Trophoblast cell (in vitro differentiated cells and primary cell): Measurements from ENCODE around the gene SFRP5.

Experiments
- DNase-seq, 2 donors: peaks; one replicate each; pipeline ENCODE4 v3.0.0-alpha.2; 2016
- H2AFZ ChIP-seq: 2 replicates; pipeline ENCODE4 v1.6.1; 2013; ENCODE audit warnings: low read length, moderate library complexity, mild to moderate bottlenecking; ENCODE audit not compliant: insufficient read depth, poor library complexity
- H2AK5ac ChIP-seq: 2 replicates; pipeline ENCODE4 v1.6.1; 2013; ENCODE audit warnings: mild to moderate bottlenecking, low read length
- H2BK120ac ChIP-seq: 2 replicates; pipeline ENCODE4 v1.6.1; 2013; ENCODE audit warnings: low read length, mild to moderate bottlenecking, moderate library complexity; ENCODE audit not compliant: insufficient read depth, poor library complexity
- H2BK12ac ChIP-seq: 2 replicates; pipeline ENCODE4 v1.6.1; 2013; ENCODE audit warnings: mild to moderate bottlenecking, low read length, moderate library complexity
- H2BK5ac ChIP-seq: 2 replicates; pipeline ENCODE4 v1.6.1; 2013; ENCODE audit warnings: low read length, low read depth, moderate library complexity, mild to moderate bottlenecking; ENCODE audit not compliant: poor library complexity
- H3K14ac ChIP-seq: 2 replicates; pipeline ENCODE4 v1.6.1; 2013; ENCODE audit warnings: mild to moderate bottlenecking, low read length
- H3K18ac ChIP-seq: 2 replicates; pipeline ENCODE4 v1.6.1; 2013; ENCODE audit warnings: mild to moderate bottlenecking, low read length
- H3K23ac ChIP-seq: 2 replicates; pipeline ENCODE4 v1.6.1; 2013; ENCODE audit warnings: low read length
- H3K27ac ChIP-seq: 2 replicates; pipeline ENCODE4 v1.5.1; 2013; ENCODE audit warnings: low read depth, mild to moderate bottlenecking, inconsistent platforms, low read length, moderate library complexity
- H3K27me3 ChIP-seq: 2 replicates; pipeline ENCODE4 v1.6.1; 2013; ENCODE audit warnings: inconsistent platforms, mild to moderate bottlenecking, low read length, moderate library complexity; ENCODE audit not compliant: insufficient read depth
- H3K36me3 ChIP-seq, 2 experiments: 1 replicate in 1 of 2; 2 replicates in 1 of 2; pipeline ENCODE4 v1.6.1; 2013; ENCODE audit warnings: low read length in 2 of 2, mild to moderate bottlenecking in 2 of 2, moderate library complexity in 1 of 2; ENCODE audit not compliant: insufficient read depth in 2 of 2, control insufficient read depth in 1 of 2
- H3K4ac ChIP-seq: 2 replicates; pipeline ENCODE4 v1.6.1; 2013; ENCODE audit warnings: low read depth, mild to moderate bottlenecking, low read length, moderate library complexity
- H3K4me1 ChIP-seq, 2 experiments: 1 replicate in 1 of 2; 2 replicates in 1 of 2; pipeline ENCODE4 v1.6.1; 2013; ENCODE audit warnings: low read length in 2 of 2, mild to moderate bottlenecking in 2 of 2, moderate library complexity in 1 of 2; ENCODE audit not compliant: insufficient read depth in 2 of 2, control insufficient read depth in 1 of 2
- H3K4me2 ChIP-seq: 2 replicates; pipeline ENCODE4 v1.6.1; 2013; ENCODE audit warnings: inconsistent platforms, mild to moderate bottlenecking, low read length, moderate library complexity
- H3K4me3 ChIP-seq: 2 replicates; pipeline ENCODE4 v1.5.1; 2013; ENCODE audit warnings: mild to moderate bottlenecking, low read depth, low read length, inconsistent platforms
- H3K79me1 ChIP-seq: one replicate; pipeline ENCODE4 v1.6.1; 2013; ENCODE audit warnings: low read length
- H3K79me2 ChIP-seq: 2 replicates; pipeline ENCODE4 v1.6.1; 2013; ENCODE audit warnings: low read length, mild to moderate bottlenecking; ENCODE audit not compliant: control insufficient read depth, insufficient read depth, poor library complexity
- H3K9ac ChIP-seq: 2 replicates; pipeline ENCODE4 v1.6.1; 2013; ENCODE audit warnings: mild to moderate bottlenecking, low read length
- H3K9me3 ChIP-seq: 2 replicates; pipeline ENCODE4 v1.6.1; 2013; ENCODE audit warnings: low read depth, mild to moderate bottlenecking, control low read depth, inconsistent platforms, low read length; ENCODE audit not compliant: insufficient read depth
- H4K12ac ChIP-seq: 2 replicates; pipeline ENCODE4 v1.6.1; 2013; ENCODE audit warnings: low read depth, mild to moderate bottlenecking, low read length, moderate library complexity
- H4K8ac ChIP-seq: 2 replicates; pipeline ENCODE4 v1.6.1; 2013; ENCODE audit warnings: low read depth, mild to moderate bottlenecking, low read length, moderate library complexity
- H4K91ac ChIP-seq: one replicate; pipeline ENCODE4 v1.6.1; 2013; ENCODE audit warnings: low read depth, mild to moderate bottlenecking, low read length, moderate library complexity
- WGBS: extraction: QIAGEN DNeasy Blood & Tissue Kit; methylation state at CpG from one replicate; pipeline ENCODE4 v1.1.7; 2013; ENCODE audit warnings: missing lambda C conversion rate; ENCODE audit not compliant: insufficient read length, insufficient coverage; ENCODE audit errors: extremely low coverage; 5-methylcytosine and 5-hydroxymethylcytosine counted together

Gene SFRP5

DNA sequence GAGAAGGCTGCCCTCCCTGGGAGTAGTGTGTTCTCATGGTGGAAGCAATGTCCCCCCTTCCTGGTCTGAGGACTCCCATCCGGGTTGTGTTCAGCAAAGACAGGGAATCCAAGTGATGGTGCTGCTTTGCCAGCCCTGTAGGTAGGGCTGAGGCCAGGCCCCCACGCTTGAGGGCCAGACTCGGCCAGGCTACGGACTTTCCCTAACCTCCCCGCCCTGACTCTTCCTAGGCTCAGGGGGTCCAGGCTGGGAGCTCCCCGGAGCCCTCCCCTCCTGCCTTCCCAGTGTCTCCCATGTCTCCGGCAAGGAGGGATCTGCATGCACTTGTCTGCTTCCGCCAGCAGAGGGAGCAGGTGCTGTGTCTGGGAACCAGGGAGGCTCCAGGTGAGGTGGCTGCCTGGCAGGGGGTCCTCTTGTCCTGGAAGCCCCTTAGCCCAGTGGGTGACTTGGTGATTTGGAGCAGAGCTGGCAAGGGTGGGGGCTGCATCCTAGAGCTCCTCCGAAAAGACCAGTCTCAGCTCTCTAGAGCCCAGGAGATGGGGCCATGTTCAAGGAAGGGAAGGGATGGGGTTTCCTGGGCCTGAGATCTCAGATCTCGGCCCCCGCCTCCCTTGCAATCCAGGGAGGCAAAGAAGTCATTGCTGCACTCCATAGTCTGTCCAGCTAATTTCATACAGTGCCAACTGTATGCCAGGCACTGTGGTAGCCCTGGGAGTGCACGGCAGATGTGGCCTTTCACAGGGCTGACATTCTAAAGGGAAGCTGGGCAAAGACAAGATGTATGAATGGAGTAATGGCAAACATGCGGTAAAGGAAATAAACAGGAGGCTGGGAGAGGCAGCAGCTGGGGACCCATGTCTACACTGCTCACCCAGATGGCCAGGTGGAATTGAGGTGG, 20.3 kb upstream of the SFRP5 start:
- no peak overlapping the region for H4K91ac ChIP-seq
- no peak overlapping the region for H3K23ac ChIP-seq
- H3K79me2 ChIP-seq, result no peaks in the 10 kb centered on the region
- H2AFZ ChIP-seq, result no peak overlapping the region
- DNase-seq, result peak; percentile 26 to 80
- no peak overlapping the region for H3K27ac ChIP-seq
- no peak overlapping the region for H3K9ac ChIP-seq
- no CpG with 5 or more reads among the region's 13 CpGs for WGBS
- H2AK5ac ChIP-seq, result no peak overlapping the region
- H3K4me2 ChIP-seq, result no peak overlapping the region
- no peak overlapping the region for H2BK12ac ChIP-seq
- H3K4me1 ChIP-seq, result no peaks in the 10 kb centered on the region
- H4K12ac ChIP-seq, result no peak overlapping the region
- H2BK120ac ChIP-seq, result no peak overlapping the region
- no peak overlapping the region for H2BK5ac ChIP-seq
- H3K4me3 ChIP-seq, result no peak overlapping the region
- H3K79me1 ChIP-seq, result no peaks in the 10 kb centered on the region
- no peak overlapping the region for H3K18ac ChIP-seq
- H3K27me3 ChIP-seq, result no peaks in the 10 kb centered on the region
- no peak overlapping the region for H4K8ac ChIP-seq
- peaks cover 3% of the 10 kb centered on the region for H3K9me3 ChIP-seq
- H3K4ac ChIP-seq, result no peak overlapping the region
- H3K14ac ChIP-seq, result no peak overlapping the region
- H3K36me3 ChIP-seq, result no peaks in the 10 kb centered on the region

GRCh38 chr10:97789770-97790397, 18.1 kb upstream of the SFRP5 start:
- Histone ChIP-seq H3K79me1 (no peaks in the 10 kb centered on the region), H3K4me1 (no peaks in the 10 kb centered on the region), H3K9me3 (peaks cover 3% of the 10 kb centered on the region), H3K27me3 (no peaks in the 10 kb centered on the region), H4K91ac (no peak overlapping the region), H3K14ac (no peak overlapping the region), H3K4me2 (no peak overlapping the region), H2AK5ac (no peak overlapping the region), H4K8ac (no peak overlapping the region), H3K36me3 (no peaks in the 10 kb centered on the region), H4K12ac (no peak overlapping the region), H3K9ac (no peak overlapping the region), H3K23ac (no peak overlapping the region), H3K79me2 (no peaks in the 10 kb centered on the region), H2BK120ac (no peak overlapping the region), H3K27ac (no peak overlapping the region), H2BK12ac (no peak overlapping the region), H2BK5ac (no peak overlapping the region), H3K18ac (no peak overlapping the region), H3K4me3 (peak overlapping the region; percentile 46), H3K4ac (no peak overlapping the region), H2AFZ (no peak overlapping the region)
- no peak for DNase-seq
- no CpG with 5 or more reads among the region's 6 CpGs for WGBS

DNA sequence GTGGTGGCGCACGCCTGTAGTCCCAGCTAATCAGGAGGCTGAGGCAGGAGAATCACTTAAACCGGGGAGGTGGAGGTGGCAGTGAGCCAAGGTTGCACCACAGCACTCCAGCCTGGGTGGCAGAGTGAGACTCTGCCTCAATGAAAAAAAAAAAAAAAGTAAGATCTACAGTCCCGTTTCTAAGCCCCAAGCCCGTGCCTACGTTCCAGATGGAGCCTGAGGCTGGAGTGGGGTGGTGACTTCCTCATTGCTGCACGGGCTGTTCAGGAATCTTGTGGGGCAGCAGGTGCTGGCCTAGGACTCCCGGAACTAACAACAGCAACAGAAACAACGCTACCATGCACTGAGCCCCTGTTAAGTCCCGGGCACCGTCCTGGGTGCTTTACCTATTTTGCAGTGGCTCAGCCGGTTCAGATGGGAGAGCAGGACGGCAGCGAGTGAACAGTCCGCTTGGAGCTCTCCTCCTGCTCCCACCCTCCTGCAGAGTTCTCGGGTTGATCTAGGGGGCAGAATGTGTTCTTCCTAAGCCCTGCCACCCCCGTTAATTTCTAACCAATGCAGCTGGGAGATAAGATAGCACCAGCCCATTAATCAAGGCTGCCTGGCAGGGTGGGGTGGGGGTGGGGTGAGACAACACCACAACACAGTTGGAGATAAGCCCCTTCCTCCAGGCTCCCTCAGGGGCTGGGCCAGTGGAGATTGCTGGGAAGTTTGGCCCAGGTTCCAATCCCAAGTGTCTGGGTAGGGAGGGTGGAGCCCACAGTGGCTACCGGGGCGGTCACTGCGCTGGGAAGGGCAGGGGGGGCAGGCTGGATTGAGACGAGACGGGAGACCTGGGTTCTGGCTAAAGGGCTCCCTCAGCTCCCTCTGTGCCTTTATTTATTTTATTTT, 17.0 kb upstream of the SFRP5 start:
- no peak overlapping the region for H2AFZ ChIP-seq
- no peaks in the 10 kb centered on the region for H3K27me3 ChIP-seq
- no peak overlapping the region for H4K12ac ChIP-seq
- H3K18ac ChIP-seq, result no peak overlapping the region
- no CpG with 5 or more reads among the region's 22 CpGs for WGBS
- H3K4me2 ChIP-seq, result no peak overlapping the region
- H3K23ac ChIP-seq, result no peak overlapping the region
- no peak overlapping the region for H4K91ac ChIP-seq
- no peak overlapping the region for H2BK12ac ChIP-seq
- no peak overlapping the region for H3K4me3 ChIP-seq
- DNase-seq, result peak; percentile 28 to 52
- H3K4me1 ChIP-seq, result no peaks in the 10 kb centered on the region
- H3K14ac ChIP-seq, result no peak overlapping the region
- H2BK5ac ChIP-seq, result no peak overlapping the region
- H3K79me2 ChIP-seq, result no peaks in the 10 kb centered on the region
- no peak overlapping the region for H3K4ac ChIP-seq
- H2AK5ac ChIP-seq, result no peak overlapping the region
- H3K9me3 ChIP-seq, result peaks cover 3% of the 10 kb centered on the region
- no peak overlapping the region for H3K27ac ChIP-seq
- H2BK120ac ChIP-seq, result no peak overlapping the region
- no peak overlapping the region for H3K9ac ChIP-seq
- H3K79me1 ChIP-seq, result no peaks in the 10 kb centered on the region
- H4K8ac ChIP-seq, result no peak overlapping the region
- H3K36me3 ChIP-seq, result no peaks in the 10 kb centered on the region

GRCh38 chr10:97785731-97786130, 13.9 kb upstream of the SFRP5 start:
- H4K91ac ChIP-seq, result no peak overlapping the region
- no peak overlapping the region for H3K4me3 ChIP-seq
- H3K9ac ChIP-seq, result no peak overlapping the region
- no peak overlapping the region for H3K4me2 ChIP-seq
- no peak overlapping the region for H2AK5ac ChIP-seq
- no peak overlapping the region for H2BK120ac ChIP-seq
- H3K79me2 ChIP-seq, result no peaks in the 10 kb centered on the region
- no peaks in the 10 kb centered on the region for H3K4me1 ChIP-seq
- H2BK12ac ChIP-seq, result no peak overlapping the region
- H4K12ac ChIP-seq, result no peak overlapping the region
- H3K79me1 ChIP-seq, result no peaks in the 10 kb centered on the region
- no peak overlapping the region for H3K14ac ChIP-seq
- H3K23ac ChIP-seq, result no peak overlapping the region
- DNase-seq, result peak in 1 of 2 donors; percentile 17
- H4K8ac ChIP-seq, result no peak overlapping the region
- no peaks in the 10 kb centered on the region for H3K36me3 ChIP-seq
- no peak overlapping the region for H3K4ac ChIP-seq
- H3K9me3 ChIP-seq, result peaks cover 3% of the 10 kb centered on the region
- no peaks in the 10 kb centered on the region for H3K27me3 ChIP-seq
- no peak overlapping the region for H2AFZ ChIP-seq
- H3K18ac ChIP-seq, result no peak overlapping the region
- WGBS, result no CpG with 5 or more reads among the region's 9 CpGs
- H3K27ac ChIP-seq, result no peak overlapping the region
- no peak overlapping the region for H2BK5ac ChIP-seq
